HUES6 (cell line): Measurements from ENCODE around the gene ADGRL3.

Experiments used
- H3K27ac ChIP-seq: 2 replicates; pipeline ENCODE4 v1.7.0; 2013; ENCODE audit warnings: low read depth, mild to moderate bottlenecking, low read length, inconsistent platforms
- H3K27me3 ChIP-seq: 2 replicates; pipeline ENCODE4 v1.6.1; 2013; ENCODE audit warnings: low read length; ENCODE audit not compliant: control insufficient read depth, insufficient read depth
- H3K36me3 ChIP-seq: 2 replicates; pipeline ENCODE4 v1.6.1; 2013; ENCODE audit warnings: low read length; ENCODE audit not compliant: control insufficient read depth, insufficient read depth
- H3K4me1 ChIP-seq: 2 replicates; pipeline ENCODE4 v1.6.1; 2013; ENCODE audit warnings: low read length; ENCODE audit not compliant: control insufficient read depth, insufficient read depth
- H3K4me3 ChIP-seq: 2 replicates; pipeline ENCODE4 v1.5.1; 2013; ENCODE audit warnings: low read depth, low read length
- H3K9ac ChIP-seq: one replicate; pipeline ENCODE4 v1.6.1; 2013; ENCODE audit warnings: mild to moderate bottlenecking, low read length
- H3K9me3 ChIP-seq: 2 replicates; pipeline ENCODE4 v1.6.1; 2013; ENCODE audit warnings: low read depth, low read length; ENCODE audit not compliant: control insufficient read depth, insufficient read depth

The ADGRL3 gene

GRCh38 chr4:61663310-61663709, 463.2 kb downstream of the ADGRL3 start:
- Histone ChIP-seq H3K9me3 (peaks cover 15% of the 10 kb centered on the region; the same call in 1 of the 2 replicates), H3K4me3 (no peak overlapping the region), H3K36me3 (no peaks in the 10 kb centered on the region), H3K27me3 (no peaks in the 10 kb centered on the region), H3K4me1 (no peaks in the 10 kb centered on the region), H3K9ac (no peak overlapping the region), H3K27ac (no peak overlapping the region)

DNA sequence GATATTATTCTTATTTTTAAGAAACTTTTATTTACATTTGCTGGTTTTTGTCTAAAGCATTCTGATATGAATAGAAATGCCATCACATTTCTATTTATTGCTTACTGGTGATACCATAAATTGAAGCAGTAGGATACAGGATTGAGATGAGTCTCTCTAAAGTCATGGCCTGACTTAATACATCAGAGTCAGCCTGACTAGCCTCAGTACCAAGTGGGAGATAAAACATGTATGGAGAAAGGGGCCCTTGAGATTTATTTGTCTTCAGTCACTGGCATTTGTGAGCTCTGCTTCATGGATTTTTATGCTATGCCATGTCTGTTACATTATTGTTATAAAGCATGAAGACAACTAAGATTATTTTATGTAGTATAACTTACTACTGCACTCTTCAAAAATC, 465.5 kb downstream of the ADGRL3 start:
- Histone ChIP-seq H3K4me1 (no peaks in the 10 kb centered on the region), H3K27me3 (no peaks in the 10 kb centered on the region), H3K36me3 (no peaks in the 10 kb centered on the region), H3K9me3 (peaks cover 19% of the 10 kb centered on the region; the same call in 1 of the 2 replicates), H3K27ac (no peak overlapping the region), H3K9ac (no peak overlapping the region), H3K4me3 (no peak overlapping the region)

- Histone ChIP-seq H3K27me3 (no peaks in the 10 kb centered on the region), H3K9me3 (peaks cover 25% of the 10 kb centered on the region; the same call in 1 of the 2 replicates), H3K9ac (no peak overlapping the region), H3K27ac (no peak overlapping the region), H3K36me3 (no peaks in the 10 kb centered on the region), H3K4me1 (no peaks in the 10 kb centered on the region), H3K4me3 (no peak overlapping the region)
These were observed 466.1 kb downstream of the ADGRL3 start for GRCh38 chr4:61666244-61666643.

GRCh38 chr4:61671599-61671998, 471.5 kb downstream of the ADGRL3 start:
- Histone ChIP-seq H3K9ac (no peak overlapping the region), H3K9me3 (peaks cover 9% of the 10 kb centered on the region; the same call in 1 of the 2 replicates), H3K4me1 (no peaks in the 10 kb centered on the region), H3K36me3 (no peaks in the 10 kb centered on the region), H3K27ac (no peak overlapping the region), H3K4me3 (no peak overlapping the region), H3K27me3 (no peaks in the 10 kb centered on the region)

DNA sequence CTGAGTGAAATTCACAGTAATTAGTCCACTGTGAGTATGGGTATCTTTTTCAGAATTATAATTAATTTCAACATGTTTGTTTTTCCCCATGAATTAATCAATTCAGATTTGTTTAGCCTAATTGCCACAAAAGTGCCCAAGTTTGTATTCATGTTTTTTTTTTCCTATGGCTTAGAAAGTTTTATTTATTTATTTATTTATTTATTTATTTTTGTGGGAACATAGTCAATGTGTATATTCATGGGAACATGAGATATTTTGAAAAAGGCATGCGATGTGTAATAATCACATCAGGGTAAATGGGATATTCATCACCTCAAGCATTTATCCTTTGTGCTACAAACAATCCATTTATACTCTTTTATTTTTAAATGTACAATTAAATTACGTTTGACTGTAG, 475.3 kb downstream of the ADGRL3 start:
- Histone ChIP-seq H3K27me3 (no peaks in the 10 kb centered on the region), H3K4me3 (no peak overlapping the region), H3K27ac (no peak overlapping the region), H3K9me3 (peaks cover 7% of the 10 kb centered on the region; the same call in 1 of the 2 replicates), H3K36me3 (no peaks in the 10 kb centered on the region), H3K9ac (no peak overlapping the region), H3K4me1 (no peaks in the 10 kb centered on the region)

DNA sequence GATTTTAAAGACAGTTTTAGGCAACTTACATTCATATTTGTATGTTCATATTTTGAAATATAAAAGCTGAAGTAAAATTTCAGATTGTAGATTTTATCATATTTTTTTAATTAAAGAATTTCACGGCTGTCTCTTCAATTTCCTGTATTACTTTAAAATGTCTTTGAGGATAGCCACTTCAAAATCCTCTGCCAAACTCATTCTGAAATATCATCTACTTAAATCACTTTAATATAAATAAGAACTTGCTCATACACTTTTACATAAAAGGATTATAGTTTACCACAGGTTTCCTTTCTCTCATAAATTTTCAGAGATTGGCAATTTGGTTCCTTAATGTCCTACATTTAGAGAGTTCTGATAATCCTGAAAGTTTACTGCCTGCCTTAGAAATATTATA, 478.2 kb downstream of the ADGRL3 start:
- Histone ChIP-seq H3K4me3 (no peak overlapping the region), H3K27me3 (no peaks in the 10 kb centered on the region), H3K9ac (no peak overlapping the region), H3K27ac (no peak overlapping the region), H3K36me3 (no peaks in the 10 kb centered on the region), H3K9me3 (no peaks in the 10 kb centered on the region), H3K4me1 (no peaks in the 10 kb centered on the region)

- Histone ChIP-seq H3K36me3 (no peaks in the 10 kb centered on the region), H3K9ac (no peak overlapping the region), H3K27ac (no peak overlapping the region), H3K27me3 (no peaks in the 10 kb centered on the region), H3K9me3 (no peaks in the 10 kb centered on the region), H3K4me1 (no peaks in the 10 kb centered on the region; the same call in 1 of the 2 replicates), H3K4me3 (no peak overlapping the region)
These were observed 493.4 kb downstream of the ADGRL3 start for GRCh38 chr4:61693520-61693919.

- peaks cover 12% of the 10 kb centered on the region for H3K4me1 ChIP-seq
- H3K9me3 ChIP-seq: no peaks in the 10 kb centered on the region
- no peaks in the 10 kb centered on the region for H3K36me3 ChIP-seq
- H3K9ac ChIP-seq: no peak overlapping the region
- H3K27me3 ChIP-seq: no peaks in the 10 kb centered on the region
- H3K4me3 ChIP-seq: no peak overlapping the region
- no peak overlapping the region for H3K27ac ChIP-seq
These were observed 514.3 kb downstream of the ADGRL3 start for GRCh38 chr4:61714387-61714911.

GRCh38 chr4:61716426-61716825, 516.3 kb downstream of the ADGRL3 start:
- no peaks in the 10 kb centered on the region for H3K27me3 ChIP-seq
- no peak overlapping the region for H3K9ac ChIP-seq
- no peaks in the 10 kb centered on the region for H3K9me3 ChIP-seq
- no peaks in the 10 kb centered on the region for H3K36me3 ChIP-seq
- H3K4me1 ChIP-seq: peaks cover 20% of the 10 kb centered on the region
- H3K4me3 ChIP-seq: no peak overlapping the region
- H3K27ac ChIP-seq: no peak overlapping the region

DNA sequence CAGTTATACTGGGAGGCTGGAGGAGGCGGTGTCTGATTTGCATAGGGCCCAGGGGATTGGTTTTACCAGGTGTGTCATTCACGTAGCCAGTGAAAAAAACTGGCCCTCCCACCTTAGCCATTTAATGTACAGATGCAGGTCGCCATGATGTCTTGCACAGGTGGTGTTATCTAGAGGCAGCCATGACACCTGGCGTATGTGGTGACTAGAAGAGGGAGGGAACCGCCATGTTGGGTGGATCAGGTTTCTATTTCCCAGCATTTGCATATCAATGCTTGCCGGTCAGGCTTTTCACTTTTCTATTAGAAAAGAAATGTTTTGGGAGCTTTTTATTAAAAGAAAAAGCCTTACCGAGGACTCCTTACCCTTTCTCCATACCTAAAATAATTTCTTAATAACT, 523.4 kb downstream of the ADGRL3 start:
- Histone ChIP-seq H3K9me3 (no peaks in the 10 kb centered on the region), H3K27ac (no peak overlapping the region), H3K4me1 (peaks cover 13% of the 10 kb centered on the region; the same call in 1 of the 2 replicates), H3K36me3 (no peaks in the 10 kb centered on the region), H3K4me3 (no peak overlapping the region), H3K27me3 (no peaks in the 10 kb centered on the region), H3K9ac (no peak overlapping the region)

DNA sequence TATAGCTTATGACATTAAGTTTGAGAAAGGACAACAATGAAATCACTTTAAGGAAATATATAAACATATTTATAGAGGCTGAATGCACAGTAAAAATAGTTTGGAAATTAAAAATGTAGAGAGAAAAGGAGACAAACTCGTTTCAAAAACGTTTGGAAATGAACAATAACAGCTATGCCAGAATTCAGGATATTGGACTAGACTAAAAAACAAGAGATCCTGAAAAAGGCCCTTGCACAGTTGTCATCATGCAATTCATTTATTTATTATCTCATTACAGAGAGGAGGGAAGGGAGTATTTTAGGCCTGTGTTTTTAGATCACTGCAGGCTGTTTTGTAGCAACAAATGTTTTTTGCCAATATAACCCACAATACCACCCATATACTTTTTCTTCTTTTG, 527.2 kb downstream of the ADGRL3 start:
- peaks cover 3% of the 10 kb centered on the region; the same call in 1 of the 2 replicates for H3K4me1 ChIP-seq
- no peak overlapping the region for H3K27ac ChIP-seq
- no peak overlapping the region for H3K9ac ChIP-seq
- H3K27me3 ChIP-seq: no peaks in the 10 kb centered on the region
- no peaks in the 10 kb centered on the region for H3K9me3 ChIP-seq
- H3K4me3 ChIP-seq: no peak overlapping the region
- no peaks in the 10 kb centered on the region for H3K36me3 ChIP-seq

- Histone ChIP-seq H3K36me3 (peaks cover 33% of the 10 kb centered on the region), H3K4me3 (no peak overlapping the region), H3K27ac (no peak overlapping the region), H3K27me3 (no peaks in the 10 kb centered on the region), H3K4me1 (no peaks in the 10 kb centered on the region), H3K9me3 (peaks cover 4% of the 10 kb centered on the region; the same call in 1 of the 2 replicates), H3K9ac (no peak overlapping the region)
These were observed 534.3 kb downstream of the ADGRL3 start for GRCh38 chr4:61734409-61734808.
